Stimulated activated CD4-positive, alpha-beta T cell treated with anti-CD3 and anti-CD28 coated beads, Interleukin-1b, Interleukin-23, amount 100 ng/mL, for 4 hours (primary cell): ENCODE measurements around the gene DOCK3.
"Not testable (repeated sequence)": the region's sequence is repeated elsewhere in the genome, so short reads cannot be mapped to it uniquely, and the experiment has no call there.

Source experiments
- DNase-seq, 2 donors: peaks; one replicate each; pipeline ENCODE4 v3.0.0-alpha.2; 2020; ENCODE audit warnings: low read depth in 2 of 2

The DOCK3 gene

GRCh38 chr3:50650018-50650417 is 24.7 kb upstream of the DOCK3 start:
- DNase-seq, result no peak

DNA sequence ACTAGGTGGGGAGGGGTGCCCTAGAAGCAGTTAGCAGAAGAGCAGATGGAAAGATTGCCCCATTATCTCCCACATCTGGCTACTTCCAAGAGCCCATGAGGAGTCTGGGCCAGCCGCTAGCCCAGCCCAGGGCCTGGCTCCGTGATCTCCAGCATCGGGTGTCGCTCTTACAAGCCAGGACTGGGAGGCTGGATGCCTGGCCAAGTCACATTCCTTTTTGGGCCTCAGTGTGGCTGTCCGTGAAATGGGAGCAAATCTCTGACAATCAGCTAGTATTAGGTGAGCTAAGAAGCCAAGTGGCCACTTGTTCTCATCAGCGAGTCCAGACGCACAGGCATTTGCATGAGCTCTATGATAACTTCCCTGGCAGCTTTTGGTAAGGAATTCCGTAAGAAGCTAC is 23.3 kb upstream of the DOCK3 start:
- no peak for DNase-seq

- no peak for DNase-seq
Measured at GRCh38 chr3:50651920-50652529, 22.7 kb upstream of the DOCK3 start.

DNA sequence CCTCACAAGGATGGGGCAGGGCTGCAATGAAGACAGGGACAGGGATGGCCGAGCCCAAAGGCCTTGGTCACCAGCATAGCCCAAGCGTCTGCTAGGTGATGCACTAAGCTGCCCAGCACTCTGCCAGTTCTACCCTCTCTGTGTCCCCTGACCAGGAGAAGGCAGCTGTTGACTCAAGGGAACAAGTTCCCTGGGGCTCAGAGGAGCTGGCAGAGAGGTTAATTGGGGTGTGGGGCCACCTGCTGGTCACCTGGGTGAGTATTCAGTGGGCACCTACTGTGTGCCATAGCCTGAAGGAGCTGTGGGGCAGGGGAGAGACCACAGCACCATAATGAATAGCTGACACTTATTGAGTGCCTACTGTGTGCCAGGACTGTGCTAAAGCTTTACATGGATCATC is 22.0 kb upstream of the DOCK3 start:
- DNase-seq, result peak; percentile 39 to 44

DNA sequence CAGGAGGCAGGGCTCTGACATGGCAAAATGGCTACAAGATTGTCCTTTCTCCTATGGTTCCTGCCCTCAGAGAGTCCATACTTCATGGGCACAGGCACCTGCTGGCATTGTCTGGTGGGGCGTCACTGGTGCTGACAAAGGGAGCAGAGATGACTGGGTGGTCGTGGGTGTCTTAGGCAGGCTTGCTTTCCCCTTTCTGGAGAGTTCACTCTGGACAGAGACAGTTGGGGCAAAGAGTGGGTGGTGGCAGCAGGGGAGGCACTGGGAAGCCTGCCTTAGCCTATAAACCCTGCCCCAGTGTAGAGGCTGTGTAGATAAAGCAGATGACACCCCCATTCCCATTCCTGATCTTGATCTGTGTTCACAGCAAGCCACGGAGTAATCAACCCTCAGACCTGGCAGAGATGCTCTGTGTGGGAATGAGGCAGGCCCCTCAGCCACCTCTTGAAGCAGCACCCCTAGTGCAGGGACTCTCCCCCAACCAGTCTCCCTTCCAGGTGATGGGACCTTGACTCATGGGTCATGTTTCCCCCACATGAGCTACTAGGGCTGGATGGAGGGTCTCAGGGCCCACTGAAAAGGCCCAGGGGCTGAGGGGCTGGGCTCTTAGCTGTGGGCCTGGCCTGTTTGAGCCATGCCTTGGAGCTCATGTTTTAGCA is 20.7 kb upstream of the DOCK3 start:
- DNase-seq, result no peak

DNA sequence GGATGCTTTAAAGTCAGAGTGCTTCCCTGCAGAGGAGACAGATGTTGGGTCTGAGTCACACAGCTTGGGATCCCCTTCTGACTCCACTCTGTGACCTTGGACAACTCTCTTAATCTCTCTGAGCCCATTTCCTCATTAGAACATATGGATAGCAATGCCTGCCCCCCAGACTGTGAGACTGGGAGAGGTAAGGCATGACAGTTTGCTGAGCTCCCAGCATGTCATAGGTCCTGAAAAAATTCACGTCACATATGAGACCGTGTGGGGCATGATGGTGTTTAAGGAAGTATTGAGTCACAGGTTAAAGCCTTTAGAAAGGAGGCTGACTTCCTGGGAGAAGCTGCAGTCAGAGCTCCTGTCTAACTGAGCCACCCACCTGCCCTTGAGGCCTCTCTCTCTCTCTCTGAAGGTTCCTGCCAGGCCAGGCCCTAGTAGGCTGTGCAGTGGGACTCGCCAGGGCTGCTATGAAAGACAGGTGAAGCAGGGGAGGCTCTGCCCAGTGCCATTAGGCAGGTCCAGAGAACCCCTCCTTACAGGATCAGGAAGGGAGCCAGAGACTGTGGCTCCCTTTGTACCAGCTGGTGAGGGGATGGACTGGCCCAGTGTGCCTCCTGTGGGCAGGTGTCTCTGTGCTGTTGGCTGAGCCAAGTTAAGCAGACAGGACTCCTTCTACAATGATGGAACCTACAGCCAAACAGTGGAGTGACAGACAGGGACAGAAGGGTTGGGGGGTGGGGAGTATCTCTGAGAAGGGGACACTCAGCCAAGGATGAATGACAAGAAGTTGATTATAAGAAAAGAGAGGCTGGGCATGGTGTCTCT is 19.5 kb upstream of the DOCK3 start:
- peak; percentile 17 to 23 for DNase-seq

DNA sequence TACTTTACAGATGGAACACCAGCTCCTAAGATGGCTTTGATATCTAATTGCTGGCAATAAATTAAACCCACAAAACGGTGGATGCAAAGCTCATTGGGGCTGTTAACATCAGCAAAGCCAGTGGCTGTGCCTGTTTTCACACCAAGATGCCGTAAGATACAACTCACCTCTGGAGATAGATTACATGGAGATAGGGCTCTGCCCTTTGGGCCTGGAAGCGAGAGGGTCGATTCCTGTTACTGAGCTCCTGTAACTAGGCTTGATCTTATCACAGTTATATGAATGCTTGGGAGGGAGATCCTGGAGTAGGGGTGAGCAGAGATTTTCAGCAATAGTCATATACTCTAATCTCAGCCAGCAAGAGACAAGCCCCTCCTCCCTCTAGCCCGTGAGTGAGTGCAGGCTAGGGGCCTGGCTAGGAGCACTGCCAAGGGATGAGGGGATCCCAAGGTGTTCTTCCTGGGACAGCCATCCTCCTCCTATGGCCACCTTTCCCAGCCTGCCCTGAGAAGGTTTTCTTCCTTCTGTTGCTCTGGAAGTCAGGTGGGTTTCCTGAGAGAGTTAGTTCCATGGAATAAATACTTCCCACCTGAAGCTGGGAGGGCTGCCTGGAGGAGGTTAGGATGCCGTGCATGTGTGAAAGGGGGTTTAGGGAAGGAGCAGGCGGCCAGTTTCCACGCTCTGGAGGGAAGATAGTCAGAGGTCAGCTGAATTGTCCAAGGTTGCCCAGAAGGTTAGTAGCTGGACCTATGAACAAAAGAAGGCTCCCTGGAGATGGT is 18.1 kb upstream of the DOCK3 start:
- DNase-seq, result no peak

GRCh38 chr3:50657407-50657806 is 17.3 kb upstream of the DOCK3 start:
- DNase-seq, result no peak

DNA sequence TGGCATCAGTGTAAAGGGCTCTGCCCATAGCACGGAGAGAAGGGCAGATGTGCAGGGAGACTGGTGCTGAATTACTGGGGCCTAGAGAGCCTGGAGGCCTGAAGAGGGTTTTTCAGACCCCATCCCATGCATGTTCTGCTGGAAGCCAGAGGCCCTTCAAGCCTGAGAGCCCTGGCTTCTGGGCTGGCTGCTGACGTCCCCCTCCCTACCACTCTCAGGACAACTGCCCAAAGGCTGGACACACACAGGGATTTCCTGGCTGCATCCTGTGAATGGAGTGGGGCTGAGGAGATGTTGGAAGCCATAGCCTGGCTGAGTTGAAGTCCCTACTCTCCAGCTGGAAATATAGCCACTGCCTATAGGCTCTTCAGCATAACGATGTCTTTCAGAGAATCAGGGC is 16.9 kb upstream of the DOCK3 start:
- no peak for DNase-seq

GRCh38 chr3:50658416-50658815 is 16.3 kb upstream of the DOCK3 start:
- no peak for DNase-seq

GRCh38 chr3:50658831-50659230 is 15.9 kb upstream of the DOCK3 start:
- no peak for DNase-seq

GRCh38 chr3:50660386-50660785 is 14.3 kb upstream of the DOCK3 start:
- DNase-seq, result no peak

GRCh38 chr3:50661321-50661837 is 13.3 kb upstream of the DOCK3 start:
- no peak for DNase-seq

DNA sequence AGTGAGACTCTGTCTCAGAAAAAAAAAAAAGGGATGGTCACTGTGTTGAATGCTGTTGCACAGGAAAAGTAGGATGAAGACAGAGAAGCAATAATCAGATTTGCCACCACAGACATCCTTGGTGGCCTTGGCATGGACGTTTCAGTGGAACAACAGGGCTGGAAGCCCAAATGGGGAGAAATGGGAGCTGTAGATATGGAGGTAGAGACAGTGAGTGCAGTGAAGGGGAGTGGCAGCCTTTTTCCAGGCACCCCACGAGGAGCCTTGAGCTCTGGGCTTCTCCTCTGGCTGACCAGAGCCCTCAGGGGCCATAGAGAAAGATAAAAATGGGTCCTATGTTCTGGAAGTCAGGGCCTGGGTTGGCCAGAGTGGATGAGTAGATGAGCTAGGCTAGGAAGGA is 12.3 kb upstream of the DOCK3 start:
- no peak for DNase-seq

DNA sequence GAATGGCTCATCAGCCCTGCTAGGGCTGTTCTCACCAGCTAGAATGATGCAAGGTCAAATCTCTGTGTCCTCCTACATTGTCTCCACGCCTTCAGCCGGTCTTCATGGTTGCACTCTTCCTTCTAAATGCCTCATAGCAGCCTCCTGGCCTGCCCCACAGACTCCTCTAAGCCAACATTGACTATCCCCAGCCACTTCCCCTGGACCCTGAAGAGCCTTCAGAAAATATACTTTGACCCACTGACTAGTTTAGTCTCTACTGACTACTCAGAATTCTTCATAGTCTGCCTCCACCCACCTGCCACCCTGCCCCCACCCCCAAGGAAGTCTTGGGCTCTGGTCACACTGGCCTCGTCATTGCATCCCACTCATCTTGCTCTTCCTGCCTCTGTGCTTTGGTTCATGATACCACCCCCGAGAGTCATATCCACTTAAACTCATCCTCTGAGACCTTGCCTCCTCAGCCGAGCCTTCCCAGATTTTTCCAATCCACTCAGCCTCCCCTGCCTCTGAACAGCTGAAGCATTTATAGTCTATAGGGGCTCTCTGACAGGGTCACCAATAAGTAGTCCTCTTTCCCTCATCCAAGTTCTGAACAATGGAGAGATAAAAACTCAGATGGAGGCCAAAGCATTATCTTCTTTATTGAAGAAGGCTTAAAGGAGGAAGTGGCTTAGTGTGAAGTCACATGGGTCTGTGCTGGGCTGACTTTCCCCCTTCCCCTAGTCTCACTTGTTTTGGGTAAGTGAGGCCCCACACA is 9.5 kb upstream of the DOCK3 start:
- no peak for DNase-seq

GRCh38 chr3:50665841-50666115 is 8.9 kb upstream of the DOCK3 start:
- DNase-seq, result not testable (repeated sequence)

DNA sequence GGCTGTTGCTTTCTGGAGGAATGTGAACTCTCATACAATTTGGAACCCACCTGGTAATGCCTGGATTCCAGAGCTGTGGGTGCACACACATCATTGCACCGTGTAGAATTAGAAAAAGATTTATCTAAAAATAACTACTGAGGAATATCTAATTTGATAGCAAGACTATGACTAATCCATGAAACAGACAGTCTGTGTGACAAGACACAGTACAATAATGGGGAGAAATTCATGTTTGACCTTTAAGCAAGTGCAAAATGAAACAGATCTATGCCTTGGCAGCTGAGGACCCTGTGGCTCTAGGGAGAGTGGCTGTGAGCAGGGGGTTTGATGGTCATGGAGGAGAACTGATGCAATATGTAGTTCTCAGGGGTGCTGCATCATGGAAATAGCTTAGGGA is 7.9 kb upstream of the DOCK3 start:
- no peak for DNase-seq

GRCh38 chr3:50671331-50671730 is 3.4 kb upstream of the DOCK3 start:
- no peak for DNase-seq

- no peak for DNase-seq
Measured at GRCh38 chr3:50672656-50673055, 2.1 kb upstream of the DOCK3 start.

GRCh38 chr3:50673931-50674330 is 796 bp upstream of the DOCK3 start:
- no peak for DNase-seq
